Activated T-cell treated with anti-CD3 and anti-CD28 coated beads, Interleukin-2, amount 50 U/mL, for 1 hour (primary cell): ENCODE data around the gene TRIM44.
"Not testable (repeated sequence)": the region's sequence is repeated elsewhere in the genome, so short reads cannot be mapped to it uniquely, and the experiment has no call there.

ENCODE experiments used
- DNase-seq: peaks from one replicate; pipeline ENCODE4 v3.0.0-alpha.2; 2020

Gene TRIM44

DNA sequence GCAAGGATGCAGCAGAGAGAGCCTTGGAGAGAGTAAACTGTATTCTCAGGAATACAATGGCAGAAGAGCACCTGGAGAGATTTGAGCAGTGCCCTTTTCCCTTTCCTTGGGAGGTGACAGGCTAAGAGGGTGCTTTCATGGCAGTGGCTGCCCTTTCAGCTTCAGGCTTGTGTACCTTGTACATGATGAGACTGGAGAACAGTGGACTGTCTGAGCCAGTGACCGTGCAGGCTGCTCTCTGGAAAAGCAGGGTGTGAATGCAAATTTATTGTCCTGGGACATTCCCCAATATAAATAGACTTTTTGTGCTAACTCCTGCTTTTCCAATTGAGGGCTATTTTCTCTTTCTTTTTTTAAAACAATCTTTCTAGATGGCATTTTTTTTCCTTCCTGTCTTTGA, 99.3 kb downstream of the TRIM44 start:
- no peak for DNase-seq

DNA sequence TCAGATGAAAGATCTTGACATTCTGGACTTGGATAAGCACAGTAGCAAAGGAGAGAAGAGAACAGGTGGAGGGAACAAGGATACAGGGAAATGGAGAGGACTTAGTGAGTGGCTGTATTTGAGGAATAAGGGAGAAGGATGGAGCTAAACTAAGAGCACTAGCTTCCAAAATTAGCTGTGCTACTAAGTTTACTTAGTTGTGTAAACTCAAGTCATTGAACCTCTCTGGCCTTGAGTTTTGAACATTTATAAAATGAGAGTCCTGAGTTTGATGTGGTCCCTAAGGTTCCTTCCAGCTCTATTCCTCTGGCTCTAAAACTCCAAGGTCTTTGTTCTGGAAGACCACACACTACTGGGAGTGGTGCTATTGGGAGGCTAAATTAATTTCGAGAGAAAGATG, 100.7 kb downstream of the TRIM44 start:
- DNase-seq = no peak

DNA sequence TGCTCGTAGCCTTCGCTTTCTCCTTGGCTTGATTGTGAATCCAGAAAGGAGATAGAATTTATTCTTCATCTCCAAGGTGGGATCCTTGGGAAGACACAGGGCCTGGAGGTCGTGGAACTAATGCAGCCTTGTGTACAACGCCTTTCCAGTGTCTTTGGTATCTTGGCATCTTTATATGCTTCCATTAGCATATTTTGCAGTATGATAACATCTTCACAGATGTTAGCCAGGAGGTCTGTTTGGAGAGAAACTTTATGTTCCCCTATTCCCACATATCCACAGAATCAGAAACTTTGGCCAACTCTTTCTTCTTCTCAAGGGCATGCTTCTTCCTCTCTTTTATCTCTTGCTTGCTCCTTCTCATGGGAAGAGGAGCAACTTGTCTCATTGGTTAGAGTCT, 101.2 kb downstream of the TRIM44 start:
- no peak for DNase-seq

DNA sequence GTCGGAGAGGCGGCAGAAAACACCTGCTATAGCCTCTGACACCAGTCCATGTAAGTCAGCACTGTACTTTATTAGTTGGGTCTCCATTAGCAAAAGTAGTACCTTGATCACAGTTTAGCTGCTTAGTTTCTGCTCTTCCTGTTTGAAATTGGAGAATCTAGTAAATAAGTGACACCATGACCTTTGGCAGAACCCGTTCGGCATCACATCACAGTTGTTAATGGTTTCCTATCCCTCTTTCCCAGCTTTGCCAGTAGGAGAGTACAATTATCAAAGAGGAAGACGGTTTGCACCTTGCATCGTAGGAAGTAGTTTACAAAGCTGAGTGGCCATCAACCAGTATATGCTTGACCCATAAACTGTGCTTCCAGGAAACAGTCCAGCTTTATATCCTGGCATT, 101.8 kb downstream of the TRIM44 start:
- no peak for DNase-seq

DNA sequence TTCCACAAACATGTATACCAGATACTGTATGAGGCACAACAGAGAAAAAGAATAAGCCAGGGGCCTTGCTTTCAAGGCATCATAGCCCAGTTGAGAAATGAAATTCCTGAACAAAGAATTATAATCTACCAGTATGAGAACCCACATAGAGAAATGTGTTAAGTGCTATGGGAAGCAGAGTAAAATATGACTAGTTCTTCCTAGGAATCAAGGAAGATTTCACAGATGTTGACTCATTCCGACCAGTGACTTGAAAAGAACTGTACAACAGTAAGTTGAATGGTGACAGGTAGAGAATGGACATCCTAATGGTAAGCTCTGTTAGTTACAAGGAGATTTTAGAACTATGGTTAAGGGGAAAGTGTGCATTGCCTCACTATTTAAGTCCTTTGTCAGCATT, 102.6 kb downstream of the TRIM44 start:
- DNase-seq = no peak

DNA sequence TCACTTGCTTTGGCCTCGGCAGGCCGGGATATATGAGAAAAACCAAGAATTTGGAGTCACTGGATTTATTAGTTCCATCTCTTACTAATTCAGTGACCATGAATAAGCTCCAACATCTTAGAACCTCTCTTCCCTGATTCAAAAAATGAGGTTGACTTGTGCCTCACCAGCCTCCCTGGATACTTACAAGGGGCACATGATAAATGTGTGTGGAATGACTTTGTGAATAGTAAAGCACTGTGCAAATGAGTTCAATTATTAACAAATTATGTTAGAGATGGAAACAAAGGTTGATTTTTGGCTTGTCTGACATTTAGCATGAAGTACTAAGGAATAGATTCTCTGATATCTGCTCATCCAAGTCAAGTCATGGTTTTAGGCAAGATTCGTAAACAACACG, 104.1 kb downstream of the TRIM44 start:
- no peak for DNase-seq

DNA sequence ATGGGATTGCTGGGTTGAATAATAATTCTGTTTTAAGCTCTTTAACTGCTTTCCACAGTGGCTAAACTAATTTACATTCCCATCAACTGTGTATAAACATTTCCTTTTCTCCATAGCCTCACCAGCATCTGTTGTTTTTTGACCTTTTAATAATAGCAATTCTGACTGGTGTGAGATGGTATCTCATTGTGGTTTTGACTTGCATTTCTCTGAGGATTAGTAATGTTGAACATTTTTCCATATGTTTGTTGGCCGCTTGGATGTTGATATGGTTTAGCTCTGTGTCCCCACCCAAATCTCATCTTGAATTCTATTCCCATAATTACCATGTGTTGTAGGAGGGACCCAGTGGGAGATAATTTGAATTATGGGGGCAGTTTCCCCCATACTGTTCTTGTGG, 107.8 kb downstream of the TRIM44 start:
- not testable (repeated sequence) for DNase-seq

DNA sequence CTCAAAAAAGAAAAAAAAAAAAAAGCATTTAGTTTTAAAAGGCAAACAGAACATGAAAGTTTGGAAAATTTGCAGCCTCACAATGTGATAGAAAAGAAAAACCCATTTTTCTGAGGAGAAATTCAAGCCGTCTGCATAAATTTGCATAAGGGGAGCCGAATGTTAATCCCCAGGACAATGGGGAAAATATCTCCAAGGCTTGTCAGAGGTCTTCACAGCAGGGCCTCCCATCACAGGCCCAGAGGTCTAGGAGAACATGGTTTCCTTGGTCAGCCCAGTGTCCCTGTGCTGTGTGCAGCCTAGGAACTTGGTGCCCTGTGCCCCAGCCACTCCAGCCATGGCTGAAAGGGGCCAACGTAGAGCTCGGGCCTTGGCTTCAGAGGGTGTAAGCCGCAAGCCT, 109.1 kb downstream of the TRIM44 start:
- DNase-seq = no peak

DNA sequence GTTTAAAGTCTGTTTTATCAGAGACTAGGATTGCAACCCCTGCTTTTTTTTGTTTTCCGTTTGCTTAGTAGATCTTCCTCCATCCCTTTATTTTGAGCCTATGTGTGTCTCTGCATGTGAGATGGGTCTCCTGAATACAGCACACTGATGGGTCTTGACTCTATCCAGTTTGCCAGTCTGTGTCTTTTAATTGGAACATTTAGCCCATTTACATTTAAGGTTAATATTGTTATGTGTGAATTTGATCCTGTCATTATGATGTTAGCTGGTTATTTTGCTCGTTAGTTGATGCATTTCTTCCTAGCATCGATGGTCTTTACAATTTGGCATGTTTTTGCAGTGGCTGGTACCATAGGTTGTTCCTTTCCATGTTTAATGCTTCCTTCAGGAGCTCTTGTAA, 114.7 kb downstream of the TRIM44 start:
- not testable (repeated sequence) for DNase-seq

DNA sequence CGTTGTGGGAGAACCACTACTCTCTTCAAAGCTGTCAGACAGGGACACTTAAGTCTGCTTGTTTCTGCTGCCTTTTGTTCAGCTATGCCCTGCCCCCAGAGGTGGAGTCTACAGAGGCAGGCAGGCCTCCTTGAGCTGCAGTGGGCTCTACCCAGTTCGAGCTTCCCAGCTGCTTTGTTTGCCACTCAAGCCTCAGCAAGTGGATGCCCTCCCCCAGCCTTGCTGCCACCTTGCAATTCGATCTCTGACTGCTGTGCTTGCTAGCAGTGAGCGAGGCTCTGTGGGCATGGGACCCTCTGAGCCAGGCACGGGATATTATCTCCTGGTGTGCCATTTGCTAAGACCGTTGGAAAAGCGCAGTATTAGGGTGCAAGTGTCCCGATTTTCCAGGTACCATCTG, 116.4 kb downstream of the TRIM44 start:
- DNase-seq = not testable (repeated sequence)

DNA sequence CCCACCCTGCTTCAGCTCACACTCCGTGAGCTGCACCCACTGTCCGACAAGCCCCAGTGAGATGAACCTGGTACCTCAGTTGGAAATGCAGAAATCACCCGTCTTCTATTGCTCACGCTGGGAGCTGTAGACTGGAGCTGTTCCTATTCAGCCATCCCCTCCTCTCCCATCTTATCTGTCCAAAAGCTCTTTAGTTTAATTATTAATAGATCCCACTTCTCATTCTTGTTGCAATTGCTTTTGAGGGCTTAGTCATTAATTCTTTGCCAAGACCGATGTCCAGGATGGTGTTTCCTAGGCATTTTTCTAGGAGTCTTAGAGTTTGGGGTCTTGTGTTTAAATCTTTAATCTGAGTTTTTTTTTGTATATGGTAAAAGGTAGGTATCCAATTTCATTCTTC, 116.8 kb downstream of the TRIM44 start:
- DNase-seq = no peak

DNA sequence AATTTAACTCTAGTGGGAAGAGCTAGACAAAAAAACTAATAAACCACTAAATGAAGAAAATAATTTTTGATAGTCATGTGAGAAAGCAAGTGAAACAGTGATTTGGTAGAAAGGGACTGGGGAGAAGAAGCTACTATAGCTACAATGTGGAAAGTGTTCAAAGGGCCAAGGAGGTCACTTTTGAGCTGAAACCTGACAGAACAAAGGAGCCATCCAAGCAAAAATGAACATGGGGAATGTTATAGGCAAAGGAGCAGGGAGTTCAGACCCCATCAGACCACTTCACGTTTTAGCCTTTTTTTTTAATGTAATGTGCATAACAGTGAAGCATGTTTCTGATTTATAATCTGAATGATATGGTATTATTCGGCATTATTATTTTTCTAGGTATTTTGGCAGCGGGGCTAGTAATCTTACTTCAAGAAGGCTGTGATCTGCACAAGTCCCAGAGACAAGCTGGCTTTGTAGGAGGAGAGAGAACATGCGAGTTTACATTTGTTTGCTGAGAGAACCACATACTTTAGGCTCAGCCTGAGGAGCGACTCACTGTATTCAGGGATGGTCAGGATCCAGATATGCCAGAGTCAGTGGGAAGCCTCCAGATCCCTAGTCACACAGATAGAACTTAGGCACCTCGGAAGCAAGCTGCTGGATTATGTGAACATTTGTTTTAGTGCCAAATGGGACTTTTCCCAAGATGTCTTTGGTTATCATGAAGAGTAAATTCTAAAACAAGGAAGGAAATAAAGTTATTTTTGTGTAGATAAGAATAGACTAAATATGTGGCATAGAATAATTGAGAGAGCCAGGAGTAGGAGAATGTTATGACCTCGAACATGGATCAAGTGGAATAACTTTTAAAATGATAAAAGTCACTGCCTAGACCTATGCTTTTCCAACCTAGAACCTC, 118.6 kb downstream of the TRIM44 start:
- DNase-seq = no peak

DNA sequence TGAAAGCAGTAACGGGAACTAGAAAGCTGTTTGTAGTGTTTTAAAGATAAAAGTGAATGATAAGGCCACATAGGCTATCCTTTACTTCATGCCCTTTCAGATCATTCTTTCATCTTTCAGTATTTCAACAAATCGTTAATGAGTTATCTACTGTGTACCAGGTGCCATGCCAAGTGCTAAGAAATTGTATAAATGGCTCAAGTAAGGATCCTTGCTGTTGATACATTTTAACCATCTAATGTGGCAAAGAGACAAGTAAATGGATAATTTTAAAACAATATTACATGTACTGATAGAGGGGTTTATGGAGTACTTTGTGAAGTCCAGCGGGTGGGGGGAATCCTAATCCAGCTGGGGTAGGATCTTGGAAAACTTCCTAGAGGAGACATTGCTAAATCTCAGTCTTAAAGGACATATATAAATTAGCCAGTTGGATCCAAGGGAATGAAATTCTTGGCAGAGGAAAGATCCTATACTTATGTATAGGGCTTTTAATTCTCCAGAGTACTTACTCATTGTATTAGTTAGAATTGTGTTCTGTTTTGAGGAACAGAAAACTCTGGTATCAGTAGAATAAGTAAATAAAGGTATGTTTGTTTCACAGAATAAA, 119.4 kb downstream of the TRIM44 start:
- DNase-seq = no peak

DNA sequence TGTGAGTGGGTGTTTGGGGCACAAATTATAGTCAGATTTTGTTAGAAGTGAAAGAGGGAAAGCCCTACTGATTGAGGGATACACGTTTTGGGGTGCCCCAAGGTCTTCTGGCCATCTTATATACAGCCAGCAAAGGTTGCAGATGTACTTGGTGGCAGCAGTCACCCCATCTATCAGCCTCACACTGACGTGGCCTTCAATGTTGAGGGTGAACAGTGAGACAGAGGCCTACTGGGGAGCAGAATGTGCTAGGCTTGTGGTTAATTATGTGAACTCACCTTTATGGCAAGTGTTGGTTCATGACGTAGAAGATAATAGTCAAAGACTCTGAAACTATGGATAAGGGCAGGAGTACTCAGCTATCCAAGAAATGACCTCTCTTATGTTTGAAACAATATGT, 121.2 kb downstream of the TRIM44 start:
- DNase-seq = no peak

DNA sequence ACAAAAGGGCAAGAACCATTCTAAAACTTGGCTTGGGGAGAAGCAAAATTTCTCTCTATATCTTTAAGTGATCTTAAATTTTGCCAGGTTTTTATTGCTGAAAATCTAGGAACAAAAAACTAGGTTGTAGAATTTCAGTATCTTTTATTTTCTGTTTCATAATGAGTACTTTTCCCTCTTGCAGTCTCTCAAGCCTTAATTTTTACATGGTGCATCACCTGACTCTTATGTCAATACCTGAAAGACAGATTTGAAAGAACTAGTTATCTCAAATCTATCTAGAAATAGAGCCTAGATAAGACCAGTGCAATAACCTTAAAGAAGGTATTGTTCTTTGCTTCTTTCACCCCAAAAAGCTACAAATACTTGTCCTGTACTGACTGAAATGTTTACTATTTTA, 122.1 kb downstream of the TRIM44 start:
- no peak for DNase-seq

DNA sequence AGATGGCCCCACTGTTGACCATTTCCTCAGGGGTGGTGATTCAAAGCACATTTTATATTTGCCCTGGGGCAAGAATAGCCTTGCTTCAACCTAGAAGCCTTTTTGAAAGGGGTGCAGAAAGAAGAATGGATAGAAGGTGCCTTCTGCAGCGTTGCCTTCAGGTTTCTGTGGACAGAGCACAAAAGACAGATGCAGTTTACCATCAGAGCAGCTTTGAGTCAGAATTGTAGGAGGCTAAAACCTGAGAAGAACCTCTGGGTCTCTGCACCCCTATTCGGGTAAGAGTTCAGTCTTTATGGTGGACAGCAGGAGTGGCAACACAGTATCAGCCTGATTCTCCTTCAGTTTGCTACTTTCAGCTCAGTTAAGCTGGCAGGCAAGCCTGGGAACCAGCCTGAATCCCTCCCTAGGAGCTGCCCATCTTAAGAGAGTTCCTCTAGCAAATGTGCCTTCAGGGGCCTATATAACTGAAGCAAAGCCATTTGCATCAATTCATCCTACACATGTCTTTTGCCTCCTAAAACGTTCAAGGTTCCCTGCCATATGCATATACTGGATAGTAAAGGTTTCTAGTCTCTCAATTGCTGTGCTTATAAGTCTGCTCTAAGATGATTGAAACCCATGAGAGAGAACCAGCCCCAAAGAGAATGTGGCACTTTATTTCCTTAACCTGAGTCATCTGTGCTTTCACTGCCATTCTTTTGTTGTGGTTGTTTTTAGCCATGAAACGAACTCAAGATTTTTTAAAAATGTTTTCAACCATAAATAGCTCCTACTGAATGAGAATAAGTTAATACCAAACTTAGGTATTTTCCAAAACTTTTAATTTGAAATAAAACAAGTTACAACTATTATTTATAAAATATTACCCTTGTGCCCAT, 123.0 kb downstream of the TRIM44 start:
- DNase-seq = no peak

DNA sequence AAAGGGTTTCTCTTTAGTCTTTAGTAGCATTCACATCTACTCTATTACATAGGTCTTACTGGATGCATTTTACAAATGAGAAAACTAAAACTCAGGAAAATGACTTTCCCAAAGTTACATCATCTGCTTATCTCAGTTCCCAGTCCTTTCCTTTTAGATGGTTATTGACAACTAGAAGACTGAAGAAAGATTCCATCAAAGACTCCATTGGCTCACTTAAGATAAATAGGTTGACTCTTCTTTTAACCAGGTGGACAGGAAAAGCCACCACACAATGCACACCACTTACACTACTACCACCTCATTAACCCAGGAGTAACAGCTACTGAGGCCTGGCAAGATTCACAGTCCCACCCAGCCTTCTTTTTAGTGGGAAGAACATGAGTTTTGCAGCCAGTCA, 123.6 kb downstream of the TRIM44 start:
- DNase-seq = no peak

DNA sequence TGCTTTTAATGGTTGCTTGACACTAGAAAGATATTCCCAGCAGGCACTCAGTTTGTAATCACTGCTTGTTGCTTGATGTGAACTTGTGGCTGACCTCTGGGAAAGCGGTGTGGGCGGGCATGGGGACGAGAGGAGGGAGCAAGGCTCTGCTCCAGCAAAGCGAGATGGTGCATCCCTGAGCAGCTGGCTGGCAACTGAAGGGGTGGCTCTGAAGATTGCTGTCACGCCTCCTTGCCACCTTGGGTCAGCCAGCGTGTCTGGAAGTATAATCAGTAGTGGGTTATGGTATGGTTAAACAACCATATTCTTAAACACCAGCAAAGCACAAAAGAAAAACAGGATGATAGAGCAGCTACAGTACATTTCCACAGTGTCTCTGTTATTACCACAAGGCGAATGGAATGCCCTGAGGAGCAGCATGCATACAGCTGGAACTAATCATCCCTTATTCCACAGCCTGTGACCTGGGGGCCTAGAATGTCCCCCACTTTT, 124.5 kb downstream of the TRIM44 start:
- DNase-seq = no peak

DNA sequence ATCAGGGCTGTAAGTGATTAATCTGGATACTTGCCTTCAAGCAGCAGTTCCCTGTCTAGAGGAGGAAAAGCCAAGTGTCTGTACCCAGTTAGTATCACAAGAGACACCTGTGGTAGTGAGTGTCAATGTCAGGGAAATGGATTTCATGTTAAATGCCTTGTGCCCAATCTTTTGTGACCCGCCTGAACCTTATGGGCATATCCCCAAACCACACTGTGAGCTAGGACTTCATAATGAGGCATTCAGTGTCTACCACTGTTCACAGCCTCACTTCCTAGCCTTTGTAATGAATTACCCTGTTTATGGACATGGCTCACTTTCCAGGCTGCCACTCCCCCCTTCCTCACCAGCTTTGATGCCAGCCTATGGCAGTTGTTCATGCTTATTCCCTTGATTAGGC, 125.1 kb downstream of the TRIM44 start:
- no peak for DNase-seq

DNA sequence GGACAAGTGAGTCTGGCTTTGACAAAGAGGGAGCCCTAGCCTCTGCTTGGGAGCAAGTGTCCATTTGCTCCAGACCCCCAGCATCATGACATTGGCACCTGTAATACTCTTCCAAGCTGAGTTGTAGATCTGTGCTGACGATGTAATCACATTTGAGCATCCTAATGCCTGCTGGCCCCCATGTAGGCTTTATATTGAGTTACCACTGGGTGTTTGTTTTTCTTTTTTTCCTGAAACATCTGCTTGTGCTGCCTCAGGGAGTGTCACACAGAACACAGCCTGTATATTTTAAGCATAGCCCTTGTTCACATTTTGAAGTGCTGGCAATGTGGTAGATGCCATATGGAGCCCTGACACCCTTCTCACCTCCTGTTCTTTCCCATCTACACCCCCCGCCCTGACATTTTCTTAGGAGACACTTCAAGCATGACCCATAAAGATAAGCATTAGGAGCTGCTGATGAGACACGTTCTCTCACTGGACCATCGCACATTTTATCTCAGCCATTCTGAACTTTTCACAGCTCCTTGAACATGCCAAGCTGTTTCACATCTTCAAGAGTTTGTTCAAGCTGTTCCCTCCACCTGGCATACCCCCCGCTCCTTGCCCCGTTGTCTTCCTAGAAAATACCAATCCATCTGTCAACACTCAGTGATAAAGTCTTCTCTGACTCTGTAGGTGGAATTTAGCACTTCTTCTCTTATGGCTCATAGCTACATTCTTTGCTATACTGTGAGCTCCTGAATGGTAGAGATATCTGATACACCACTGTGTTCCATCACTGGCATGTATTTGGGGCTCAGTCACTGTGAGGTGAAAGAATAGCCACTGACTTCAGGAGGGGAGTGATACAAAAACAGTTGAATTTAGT, 128.7 kb downstream of the TRIM44 start:
- no peak for DNase-seq

DNA sequence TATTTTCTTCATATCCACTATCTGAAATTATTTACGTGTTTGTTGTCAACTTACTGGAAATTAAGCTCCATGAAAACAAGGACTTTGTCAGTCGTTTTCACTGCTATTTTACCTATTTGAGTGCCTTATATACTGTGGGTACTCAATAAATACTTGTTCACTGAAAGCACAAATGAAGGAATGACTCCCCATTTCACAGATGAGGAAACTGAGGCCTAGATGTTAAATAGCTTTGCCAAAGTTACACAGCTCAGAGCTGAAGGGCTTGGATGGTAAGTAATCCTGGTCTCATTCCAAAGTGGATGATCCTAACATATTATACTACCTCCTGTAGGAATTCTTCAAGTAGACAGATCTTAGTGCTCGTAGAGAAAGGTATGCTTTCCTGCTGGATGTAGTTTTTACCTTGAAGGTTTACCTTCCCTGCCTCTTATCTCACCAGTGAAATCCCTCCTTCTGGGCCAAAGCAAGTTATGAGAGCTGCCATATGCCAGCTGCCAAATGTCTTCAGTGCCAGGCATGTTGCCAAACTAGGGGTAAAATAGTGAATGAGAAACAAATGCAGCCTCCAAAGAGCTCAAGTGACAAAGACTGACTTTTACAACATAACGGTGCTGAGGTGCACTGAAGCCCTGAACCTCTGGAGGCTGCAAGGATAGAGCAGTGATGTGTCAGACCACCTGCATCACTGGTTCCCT, 129.7 kb downstream of the TRIM44 start:
- no peak for DNase-seq

DNA sequence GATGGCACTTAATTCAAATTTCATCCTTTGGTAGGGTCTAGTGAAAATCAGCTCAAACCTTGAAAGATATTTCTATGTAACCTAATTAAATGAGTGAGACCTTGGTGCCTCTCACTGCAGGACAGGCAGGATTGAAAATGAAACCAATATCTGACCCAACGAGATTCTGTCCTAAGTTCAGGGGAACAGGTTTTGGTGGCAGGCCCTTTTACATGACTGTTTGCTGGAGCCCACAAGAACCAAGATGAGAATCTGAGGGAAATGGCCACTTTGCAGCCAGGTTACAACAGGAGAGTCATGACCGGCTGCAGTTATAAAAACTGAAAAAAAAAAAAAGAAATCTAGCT, 130.2 kb downstream of the TRIM44 start:
- DNase-seq = no peak
